ENCODE results near the gene DLG2.

DLG2 gene

DNA sequence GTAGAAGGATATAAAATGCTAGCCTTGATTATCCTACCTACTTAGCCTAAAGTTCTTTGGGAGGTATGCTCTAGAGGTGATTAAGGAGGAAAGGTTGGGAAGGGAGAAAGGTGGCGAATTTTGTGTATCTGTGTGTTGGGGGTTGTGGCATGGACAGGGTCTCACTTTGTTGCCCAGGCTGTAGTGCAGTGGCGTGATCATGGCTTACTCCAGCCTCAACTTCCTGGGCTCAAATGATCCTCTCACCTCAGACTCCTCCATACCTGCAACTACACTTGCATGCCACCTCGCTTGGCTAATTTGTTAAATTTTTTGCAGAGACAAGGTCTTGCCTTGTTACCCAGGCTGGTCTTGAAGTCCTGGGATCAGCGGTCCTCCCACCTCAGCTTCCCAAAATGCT, 1094.8 kb downstream of the DLG2 start:
- no peak for DNase-seq

GRCh38 chr11:84526250-84526649, 1100.9 kb downstream of the DLG2 start:
- no peak for DNase-seq

- no peak for DNase-seq
These were observed 1102.6 kb downstream of the DLG2 start for GRCh38 chr11:84524422-84525051.

- DNase-seq = no peak
These were observed 1104.8 kb downstream of the DLG2 start for GRCh38 chr11:84522331-84522730.

DNA sequence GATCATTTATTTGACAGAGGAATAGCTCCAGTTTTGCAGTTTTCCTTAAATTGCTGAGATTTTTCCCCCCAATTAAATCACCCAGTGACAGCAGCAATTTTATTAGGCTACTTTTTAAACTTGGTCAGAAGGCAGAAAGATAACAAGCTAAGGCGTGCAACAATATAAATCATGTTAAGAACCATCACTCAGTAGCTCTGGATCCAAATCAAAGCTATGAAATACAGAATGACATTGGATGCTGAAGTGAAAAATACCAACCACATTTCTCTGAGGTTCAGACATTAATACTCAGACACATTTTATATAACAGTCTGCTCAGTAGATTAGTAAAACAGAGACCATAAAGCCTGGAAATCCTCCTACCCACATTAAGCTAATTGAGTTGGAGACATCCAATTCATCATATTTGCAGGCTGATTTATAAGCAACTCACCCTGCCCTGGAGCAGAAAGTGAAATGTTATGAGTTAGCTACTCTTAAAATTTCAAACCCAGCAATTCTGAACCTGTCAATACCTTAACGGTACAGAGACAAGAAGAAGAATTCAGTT, 1108.4 kb downstream of the DLG2 start:
- no peak for DNase-seq

- no peak for DNase-seq
These were observed 1112.7 kb downstream of the DLG2 start for GRCh38 chr11:84514436-84514835.

- DNase-seq = no peak
These were observed 1123.6 kb downstream of the DLG2 start for GRCh38 chr11:84503503-84503902.

- no peak for DNase-seq
These were observed 1125.4 kb downstream of the DLG2 start for GRCh38 chr11:84501750-84502149.

DNA sequence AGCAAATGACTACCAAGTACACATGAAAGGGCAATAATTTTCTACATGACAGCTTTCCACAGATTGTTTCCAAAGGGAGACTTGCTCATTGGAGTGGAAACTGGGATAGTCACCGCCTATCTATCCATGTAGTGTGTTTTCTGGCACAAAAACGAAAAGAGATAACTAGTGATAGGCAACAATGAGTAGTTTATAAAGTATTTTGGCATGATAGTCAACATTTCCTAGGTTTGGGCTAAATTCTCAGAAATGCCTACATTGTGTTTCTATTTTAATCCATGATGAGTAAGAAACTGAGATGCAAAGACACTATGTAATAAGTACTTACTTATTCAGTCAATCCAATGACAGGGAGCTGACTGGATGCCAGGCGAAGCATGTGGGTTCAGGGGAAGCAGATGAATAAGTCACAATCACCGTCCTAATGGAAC, 1129.1 kb downstream of the DLG2 start:
- DNase-seq = no peak

DNA sequence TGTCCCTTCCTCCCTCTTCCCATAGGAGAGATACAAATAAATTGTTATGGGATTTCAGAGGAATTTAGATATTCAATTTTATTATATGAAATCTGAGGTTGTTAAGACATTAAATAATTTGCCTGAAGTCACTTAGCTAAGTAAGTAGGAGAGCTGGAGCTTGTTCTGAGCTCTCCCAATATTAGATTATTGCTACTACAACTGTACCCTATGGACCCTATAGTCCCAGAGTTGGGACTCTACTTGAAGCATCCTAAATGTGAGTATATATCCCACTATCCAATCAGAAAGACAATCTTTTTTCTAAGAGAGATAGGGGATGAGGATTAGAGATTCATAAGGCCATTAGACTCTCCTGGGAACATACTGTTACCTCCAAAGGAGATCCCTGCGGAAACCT, 1130.0 kb downstream of the DLG2 start:
- no peak for DNase-seq

DNA sequence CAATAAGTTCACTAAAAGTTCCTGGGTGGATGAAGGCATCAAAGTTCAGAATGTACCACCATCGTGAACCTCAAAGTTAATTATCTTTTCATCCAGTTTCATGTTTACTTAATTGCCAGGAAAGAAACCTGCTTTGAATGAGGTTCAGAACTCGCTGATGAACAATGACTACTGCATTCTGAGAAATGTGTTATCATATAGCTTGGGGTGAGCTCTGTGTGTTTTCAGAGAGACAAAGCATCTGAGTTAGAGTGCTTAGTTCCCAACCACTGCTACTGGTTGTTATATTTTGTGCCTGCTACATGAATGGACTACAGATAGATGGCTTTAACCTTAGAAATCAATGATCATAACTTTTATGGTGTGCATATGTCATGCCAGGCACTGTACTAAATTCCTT, 1131.0 kb downstream of the DLG2 start:
- no peak for DNase-seq

DNA sequence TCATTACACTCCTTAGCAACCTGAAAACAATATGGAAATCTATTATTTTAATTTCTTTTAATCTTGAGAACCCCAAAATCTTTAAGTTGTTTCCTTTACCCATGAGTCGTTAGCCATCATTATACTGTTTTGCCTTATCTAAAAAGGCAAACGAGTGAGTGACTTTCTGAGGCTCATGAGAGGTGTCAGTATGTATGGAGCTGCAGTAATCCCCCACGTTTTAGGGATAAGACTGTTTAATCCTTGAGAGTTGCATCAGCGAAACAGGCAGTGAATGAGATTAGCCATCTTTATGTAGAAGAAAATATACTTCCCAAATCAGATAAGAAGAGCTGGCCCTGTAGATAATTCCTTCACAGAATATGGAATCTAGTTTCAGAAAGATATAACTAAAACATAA, 1147.0 kb downstream of the DLG2 start:
- peak; percentile 6 for DNase-seq

DNA sequence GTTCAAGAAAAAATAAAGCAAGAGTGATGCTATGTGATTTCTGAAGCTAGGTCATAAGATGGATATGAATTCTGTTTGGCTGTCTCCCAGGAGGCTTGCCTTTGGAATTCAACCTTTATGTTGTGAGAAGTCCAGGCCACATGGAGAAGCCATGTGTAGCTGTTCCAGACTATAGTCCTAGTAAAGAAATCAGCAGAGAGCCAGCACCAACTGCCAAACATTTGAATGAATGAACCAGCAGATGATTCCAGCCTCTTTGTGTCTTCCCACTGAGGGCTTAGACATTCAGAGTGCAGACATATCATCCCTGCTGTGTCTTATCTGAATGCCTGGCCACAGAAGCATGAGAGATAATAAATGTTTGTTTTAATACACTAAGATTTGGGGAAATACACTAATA, 1150.6 kb downstream of the DLG2 start:
- no peak for DNase-seq

DNA sequence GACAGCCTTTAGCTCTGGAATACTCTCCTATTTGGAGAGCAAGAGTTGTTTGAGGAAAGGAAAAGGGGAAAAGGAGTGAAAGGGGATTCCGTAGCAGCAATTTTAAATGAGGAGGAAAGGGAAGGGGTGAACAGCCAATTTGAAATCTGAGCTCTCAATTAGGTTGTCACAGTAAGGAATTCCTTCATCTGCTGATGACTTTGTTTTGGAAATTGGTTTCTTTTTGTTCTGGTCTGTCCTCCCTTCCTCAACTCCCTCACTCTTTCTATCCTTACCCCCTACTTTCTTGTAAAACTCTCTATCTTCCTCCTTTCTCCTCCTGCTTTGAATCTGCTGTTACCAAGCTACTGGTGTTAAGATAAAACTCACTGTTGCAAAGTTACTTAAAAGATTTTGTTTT, 1155.6 kb downstream of the DLG2 start:
- DNase-seq = no peak

GRCh38 chr11:84468235-84468634, 1158.9 kb downstream of the DLG2 start:
- no peak for DNase-seq

- DNase-seq = peak; percentile 21
These were observed 1162.1 kb downstream of the DLG2 start for GRCh38 chr11:84465040-84465439.

GRCh38 chr11:84455691-84456090, 1171.5 kb downstream of the DLG2 start:
- no peak for DNase-seq

DNA sequence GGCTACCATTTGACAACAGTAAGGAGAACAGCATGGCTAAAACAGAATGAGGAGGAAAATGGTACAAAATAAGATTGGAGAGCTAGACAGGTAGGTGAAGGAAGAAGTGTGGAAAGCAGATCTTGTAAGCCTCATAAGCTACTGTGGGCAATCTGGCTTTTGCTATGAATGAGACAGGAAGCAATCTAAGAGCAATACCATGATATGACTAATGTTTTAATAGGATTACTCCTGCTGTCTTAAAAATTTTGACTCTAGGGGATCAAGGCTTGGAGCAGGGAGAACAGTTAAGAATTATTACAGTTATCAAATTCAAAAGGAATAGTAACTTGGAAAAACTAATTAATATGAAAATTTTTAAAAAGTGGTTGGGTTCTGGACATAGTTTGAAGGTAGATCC, 1174.9 kb downstream of the DLG2 start:
- no peak for DNase-seq

DNA sequence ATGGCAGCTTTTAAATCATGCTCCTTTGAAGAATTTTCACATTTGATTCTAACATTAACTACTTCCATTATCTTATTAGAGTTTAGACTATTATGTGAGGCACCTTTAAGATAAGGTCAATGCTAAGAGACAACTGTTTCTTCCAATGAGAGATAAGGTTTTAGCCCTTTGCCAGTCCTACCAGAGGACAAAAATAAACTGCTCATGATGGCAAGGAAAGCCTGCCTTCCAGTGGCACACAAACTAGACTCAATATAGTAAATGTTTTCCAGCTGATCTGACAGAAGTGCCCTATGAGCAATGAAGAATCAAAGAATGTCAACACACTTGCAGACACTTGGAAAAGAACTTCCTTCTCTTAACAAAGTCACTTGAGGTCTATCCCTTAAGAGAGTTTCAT, 1188.6 kb downstream of the DLG2 start:
- no peak for DNase-seq

- no peak for DNase-seq
These were observed 1189.8 kb downstream of the DLG2 start for GRCh38 chr11:84437071-84437980.

GRCh38 chr11:84430661-84431060, 1196.5 kb downstream of the DLG2 start:
- no peak for DNase-seq

DNA sequence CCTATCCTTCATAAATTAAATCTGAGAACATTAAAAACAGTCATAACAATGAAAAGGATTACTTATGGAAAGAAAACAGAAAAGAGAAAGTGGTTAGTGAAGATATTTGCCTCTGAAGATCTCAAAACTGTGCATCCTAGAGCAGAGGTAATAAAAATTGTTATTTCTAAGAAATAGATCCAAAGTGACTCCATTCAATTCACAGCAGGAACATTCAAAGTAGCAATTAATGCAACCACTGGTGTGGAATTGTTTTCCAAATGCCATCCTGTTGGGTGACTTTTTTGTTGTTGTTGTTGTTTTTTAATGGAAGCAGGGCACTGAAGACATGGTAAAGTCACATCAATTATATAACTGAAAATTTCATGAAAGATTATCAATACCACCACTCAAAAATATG, 1201.5 kb downstream of the DLG2 start:
- DNase-seq = no peak

GRCh38 chr11:84420271-84420670, 1206.9 kb downstream of the DLG2 start:
- no peak for DNase-seq

GRCh38 chr11:84419616-84420015, 1207.5 kb downstream of the DLG2 start:
- peak; percentile 62 for DNase-seq
